ENCODE measurements around the gene SLBP. TPM values are rescaled to one million over a fixed set of nuclear protein-coding genes. Genes with fewer than 3 reads are reported as not detected.

SLBP gene
- total RNA-seq, 2 donors from 2014 or later, result 52.1 to 60.7 TPM

- Histone ChIP-seq H3K36me3 (ENCODE audit: control insufficient read depth, insufficient read depth, low read length) (peaks cover 30% of the 10 kb centered on the region), H3K9ac (ENCODE audit: extremely low read depth, low read length, poor library complexity, severe bottlenecking) (no peak overlapping the region), H3K27ac (ENCODE audit: low read depth, low read length) (no peak overlapping the region), H3K4me1 (ENCODE audit: control insufficient read depth, insufficient read depth, low read length) (no peaks in the 10 kb centered on the region), H3K27me3 (ENCODE audit: control insufficient read depth, insufficient read depth, low read length, poor library complexity, severe bottlenecking) (no peaks in the 10 kb centered on the region), H3K4me3 (ENCODE audit: low read length) (no peak overlapping the region), H3K9me3 (ENCODE audit: control insufficient read depth, low read length) (no peaks in the 10 kb centered on the region)
- H3K36me3 Mint-ChIP-seq (ENCODE audit: low read depth), result peaks cover 37% of the 10 kb centered on the region
- no peaks in the 10 kb centered on the region for H3K27me3 Mint-ChIP-seq (ENCODE audit: insufficient read depth)
- H3K4me1 Mint-ChIP-seq, result no peaks in the 10 kb centered on the region
- 92 to 97% methylated on average over 10 to 13 of the region's 13 CpGs for WGBS, 2 experiments (ENCODE audit: insufficient coverage in 1 of 2, insufficient read length in 1 of 2)
- DNase-seq, result no peak
- H3K9me3 Mint-ChIP-seq, result no peaks in the 10 kb centered on the region
- H3K4me3 Mint-ChIP-seq, result no peak overlapping the region
- TF ChIP-seq CTCF (conservative IDR thresholded peaks at IDR 0.05), result no peak
- no peak overlapping the region for H3K27ac Mint-ChIP-seq
These were observed 33.0 kb upstream of the SLBP start for GRCh38 chr4:1745165-1745564.

DNA sequence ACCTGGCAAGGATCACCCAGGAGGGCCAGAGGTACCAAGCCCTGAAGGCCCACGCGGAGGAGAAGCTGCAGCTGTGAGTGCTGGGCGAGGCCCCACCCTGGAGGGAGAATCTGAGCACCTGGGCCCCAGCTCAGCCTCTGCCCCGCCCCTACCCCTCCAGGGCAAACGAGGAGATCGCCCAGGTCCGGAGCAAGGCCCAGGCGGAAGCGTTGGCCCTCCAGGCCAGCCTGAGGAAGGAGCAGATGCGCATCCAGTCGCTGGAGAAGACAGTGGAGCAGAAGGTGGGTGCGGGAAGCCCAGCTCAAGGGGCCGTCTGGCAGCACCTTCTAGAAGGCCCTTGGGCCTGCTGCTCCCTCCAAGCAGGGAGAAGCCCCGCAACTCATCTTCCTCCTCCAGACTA, 32.4 kb upstream of the SLBP start:
- H3K9me3 ChIP-seq (ENCODE audit: control insufficient read depth, low read length), result no peaks in the 10 kb centered on the region
- H3K27me3 Mint-ChIP-seq (ENCODE audit: insufficient read depth), result no peaks in the 10 kb centered on the region
- H3K27ac ChIP-seq (ENCODE audit: low read depth, low read length), result no peak overlapping the region
- 93 to 98% methylated on average over 8 to 14 of the region's 14 CpGs for WGBS, 2 experiments (ENCODE audit: insufficient coverage in 1 of 2, insufficient read length in 1 of 2)
- no peak overlapping the region for H3K27ac Mint-ChIP-seq
- H3K9ac ChIP-seq (ENCODE audit: extremely low read depth, low read length, poor library complexity, severe bottlenecking), result no peak overlapping the region
- peaks cover 31% of the 10 kb centered on the region for H3K36me3 ChIP-seq (ENCODE audit: control insufficient read depth, insufficient read depth, low read length)
- H3K4me1 Mint-ChIP-seq, result no peaks in the 10 kb centered on the region
- no peak for DNase-seq
- H3K27me3 ChIP-seq (ENCODE audit: control insufficient read depth, insufficient read depth, low read length, poor library complexity, severe bottlenecking), result no peaks in the 10 kb centered on the region
- H3K4me3 Mint-ChIP-seq, result no peak overlapping the region
- no peaks in the 10 kb centered on the region for H3K9me3 Mint-ChIP-seq
- TF ChIP-seq CTCF (conservative IDR thresholded peaks at IDR 0.05), result no peak
- H3K36me3 Mint-ChIP-seq (ENCODE audit: low read depth), result peaks cover 37% of the 10 kb centered on the region
- no peaks in the 10 kb centered on the region for H3K4me1 ChIP-seq (ENCODE audit: control insufficient read depth, insufficient read depth, low read length)
- no peak overlapping the region for H3K4me3 ChIP-seq (ENCODE audit: low read length)

- WGBS, 2 experiments (ENCODE audit: insufficient coverage in 1 of 2, insufficient read length in 1 of 2), result 93 to 100% methylated on average over 1 to 6 of the region's 6 CpGs
- H3K9me3 ChIP-seq (ENCODE audit: control insufficient read depth, low read length), result peaks cover under 1% of the 10 kb centered on the region
- no peak overlapping the region for H3K4me3 Mint-ChIP-seq
- no peaks in the 10 kb centered on the region for H3K27me3 ChIP-seq (ENCODE audit: control insufficient read depth, insufficient read depth, low read length, poor library complexity, severe bottlenecking)
- DNase-seq, result no peak
- H3K27ac ChIP-seq (ENCODE audit: low read depth, low read length), result no peak overlapping the region
- peaks cover 36% of the 10 kb centered on the region for H3K36me3 ChIP-seq (ENCODE audit: control insufficient read depth, insufficient read depth, low read length)
- H3K4me1 Mint-ChIP-seq, result no peaks in the 10 kb centered on the region
- no peaks in the 10 kb centered on the region for H3K4me1 ChIP-seq (ENCODE audit: control insufficient read depth, insufficient read depth, low read length)
- H3K36me3 Mint-ChIP-seq (ENCODE audit: low read depth), result peaks cover 40% of the 10 kb centered on the region
- no peak overlapping the region for H3K4me3 ChIP-seq (ENCODE audit: low read length)
- H3K9me3 Mint-ChIP-seq, result no peaks in the 10 kb centered on the region
- no peak for TF ChIP-seq CTCF (conservative IDR thresholded peaks at IDR 0.05)
- H3K27me3 Mint-ChIP-seq (ENCODE audit: insufficient read depth), result no peaks in the 10 kb centered on the region
- no peak overlapping the region for H3K27ac Mint-ChIP-seq
- no peak overlapping the region for H3K9ac ChIP-seq (ENCODE audit: extremely low read depth, low read length, poor library complexity, severe bottlenecking)
These were observed 31.9 kb upstream of the SLBP start for GRCh38 chr4:1743975-1744374.
